CD14-positive monocyte (primary cell): ENCODE data around the gene TRIM3. TPM values are rescaled to one million over a fixed set of nuclear protein-coding genes. Genes with fewer than 3 reads are reported as not detected.

ENCODE experiments used
- DNase-seq, 3 donors: peaks; one replicate each; pipeline ENCODE4 v3.0.0-alpha.2; 2011 to 2022
- H2AFZ ChIP-seq: 2 replicates; pipeline ENCODE4 v1.6.0; 2012; ENCODE audit warnings: mild to moderate bottlenecking, low read depth, low read length, inconsistent platforms; ENCODE audit not compliant: insufficient read depth, poor library complexity, severe bottlenecking
- H3K27ac ChIP-seq, 2 donors: 1 replicate in 1 of 2; 2 replicates in 1 of 2; pipeline ENCODE4 v1.5.1; 2012 to 2013; ENCODE audit warnings: low read length in 2 of 2, control low read depth in 1 of 2, inconsistent platforms in 1 of 2, low read depth in 1 of 2, mild to moderate bottlenecking in 1 of 2
- H3K27me3 ChIP-seq, 2 donors: one replicate each; pipeline versions ENCODE4 v1.6.0 to v1.6.1; 2011 to 2013; ENCODE audit warnings: low read length in 2 of 2; ENCODE audit not compliant: control insufficient read depth in 2 of 2, insufficient read depth in 2 of 2
- H3K36me3 ChIP-seq, 2 donors: replicated peaks in 1 of 2; 1 replicate in 1 of 2; 2 replicates in 1 of 2; pipeline versions ENCODE4 v1.5.1 to v1.6.1; 2012 to 2013; ENCODE audit warnings: low read length in 2 of 2, control low read depth in 1 of 2, inconsistent platforms in 1 of 2, mild to moderate bottlenecking in 1 of 2; ENCODE audit not compliant: insufficient read depth in 2 of 2, control insufficient read depth in 1 of 2
- H3K4me1 ChIP-seq, 2 donors: 1 replicate in 1 of 2; 2 replicates in 1 of 2; pipeline versions ENCODE4 v1.5.1 to v1.6.1; 2012 to 2013; ENCODE audit warnings: low read length in 2 of 2, control low read depth in 1 of 2, inconsistent platforms in 1 of 2, mild to moderate bottlenecking in 1 of 2, moderate library complexity in 1 of 2; ENCODE audit not compliant: insufficient read depth in 2 of 2, control insufficient read depth in 1 of 2
- H3K4me2 ChIP-seq: replicated peaks from 2 replicates; pipeline ENCODE3; 2012; ENCODE audit warnings: low read length, moderate library complexity, mild to moderate bottlenecking; ENCODE audit not compliant: poor library complexity, severe bottlenecking; ENCODE audit errors: extremely low read depth
- H3K4me3 ChIP-seq, 3 experiments: fragments of 200-600 bp in 1 of 3; sonication (generic) in 1 of 3; replicated peaks in 1 of 3; 1 replicate in 2 of 3; 2 replicates in 1 of 3; pipeline ENCODE4 v1.5.1; 2011 to 2013; ENCODE audit warnings: low read length in 3 of 3, mild to moderate bottlenecking in 3 of 3, control low read depth in 2 of 3, low read depth in 2 of 3, inconsistent platforms in 1 of 3, moderate library complexity in 1 of 3
- H3K79me2 ChIP-seq: 2 replicates; pipeline ENCODE4 v1.6.0; 2012; ENCODE audit warnings: mild to moderate bottlenecking, control low read depth, inconsistent platforms, low read length, moderate library complexity; ENCODE audit not compliant: insufficient read depth
- H3K9ac ChIP-seq: 2 replicates; pipeline ENCODE4 v1.6.0; 2017; ENCODE audit warnings: low read length, mild to moderate bottlenecking; ENCODE audit not compliant: insufficient read depth, poor library complexity, severe bottlenecking
- H3K9me3 ChIP-seq, 2 donors: replicated peaks in 1 of 2; 1 replicate in 1 of 2; 2 replicates in 1 of 2; pipeline versions ENCODE4 v1.5.1 to v1.6.1; 2012 to 2013; ENCODE audit warnings: low read length in 2 of 2, control low read depth in 1 of 2; ENCODE audit not compliant: control insufficient read depth in 1 of 2, insufficient read depth in 1 of 2
- H4K20me1 ChIP-seq: 2 replicates; pipeline ENCODE4 v1.6.0; 2012; ENCODE audit warnings: mild to moderate bottlenecking, low read length, control low read depth, moderate library complexity; ENCODE audit not compliant: insufficient read depth
- H3K27ac Mint-ChIP-seq, 7 donors: one replicate each; pipeline ENCODE4 v1.8.0; 2020; ENCODE audit warnings: mild to moderate bottlenecking in 7 of 7, mixed read lengths in 7 of 7, moderate library complexity in 6 of 7, inconsistent platforms in 2 of 7
- H3K27me3 Mint-ChIP-seq, 3 donors: one replicate each; pipeline ENCODE4 v1.8.0; 2021 to 2022; ENCODE audit warnings: low read depth in 3 of 3, mild to moderate bottlenecking in 3 of 3, mixed read lengths in 3 of 3, moderate library complexity in 3 of 3, inconsistent platforms in 1 of 3
- H3K36me3 Mint-ChIP-seq, 2 donors: one replicate each; pipeline ENCODE4 v1.8.0; 2020; ENCODE audit warnings: mixed read lengths in 2 of 2, inconsistent platforms in 1 of 2, mild to moderate bottlenecking in 1 of 2
- H3K4me1 Mint-ChIP-seq: one replicate; pipeline ENCODE4 v1.8.0; 2020; ENCODE audit warnings: mild to moderate bottlenecking, mixed read lengths
- H3K4me3 Mint-ChIP-seq, 2 donors: one replicate each; pipeline ENCODE4 v1.8.0; 2020; ENCODE audit warnings: mild to moderate bottlenecking in 2 of 2, mixed read lengths in 2 of 2, moderate library complexity in 1 of 2
- H3K9me3 Mint-ChIP-seq, 7 donors: one replicate each; pipeline ENCODE4 v1.8.0; 2020 to 2022; ENCODE audit warnings: mixed read lengths in 7 of 7, mild to moderate bottlenecking in 6 of 7, moderate library complexity in 6 of 7, inconsistent platforms in 2 of 7
- CTCF ChIP-seq: fragments of 200-600 bp; IDR thresholded peaks from one replicate; pipeline ENCODE4 v1.8.0; 2022; ENCODE audit warnings: antibody characterized with exemption, mild to moderate bottlenecking
- WGBS: methylation state at CpG from one replicate; pipeline ENCODE4 v1.1.5; 2013; ENCODE audit warnings: missing lambda C conversion rate; ENCODE audit not compliant: insufficient coverage; 5-methylcytosine and 5-hydroxymethylcytosine counted together
- intact Hi-C, 2 donors: fragments of 100-400 bp; cut with micrococcal nuclease; formaldehyde crosslinking; loops; one replicate each; pipeline versions ENCODE4 v1.15.0 to v1.15.1; 2023
- polyA plus RNA-seq, 3 donors: library from polyadenylated mRNA; depleted of rRNA in 1 of 3; unstranded in 2 of 3; stranded (reverse) in 1 of 3; fragments of 300-500 nt in 2 of 3; fragments of >200 nt in 1 of 3; fragmentation: Illumina TruSeq in 2 of 3; gene quantifications; 1 replicate in 2 of 3; 2 replicates in 1 of 3; pipeline ENCODE4 v1.2.3, GENCODE V29; 2012 to 2021

Gene TRIM3
- polyA plus RNA-seq, 3 donors: 1.7 to 36.2 (median 3.3) TPM

DNA sequence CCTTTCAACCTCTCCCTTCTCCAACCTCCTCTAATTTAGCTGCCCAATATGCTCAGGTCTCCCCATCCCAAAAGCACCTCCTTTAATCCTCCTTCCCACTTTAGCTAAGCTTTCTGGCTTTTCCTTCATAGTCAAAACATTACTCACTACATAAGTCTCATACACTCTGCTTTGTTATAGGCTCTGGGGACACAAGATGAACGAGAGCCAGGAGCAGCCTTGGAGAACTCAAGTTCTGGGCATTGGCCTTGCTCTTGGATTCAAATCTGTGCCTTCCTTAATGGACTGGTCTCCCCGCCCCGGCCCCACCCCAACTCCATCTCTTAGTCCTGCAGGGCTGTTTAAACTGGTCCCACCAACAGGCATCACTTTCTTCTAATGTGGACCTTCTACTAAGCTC is 21.5 kb downstream of the TRIM3 start:
- H3K27ac ChIP-seq: no peak overlapping the region
- no peak overlapping the region for H3K4me3 ChIP-seq
- 100% methylated on average over 3 of the region's 3 CpGs for WGBS
- H3K9me3 ChIP-seq: no peaks in the 10 kb centered on the region
- H4K20me1 ChIP-seq: no peaks in the 10 kb centered on the region
- H3K4me1 Mint-ChIP-seq: no peaks in the 10 kb centered on the region
- H3K4me3 Mint-ChIP-seq: no peak overlapping the region
- H3K4me1 ChIP-seq: no peaks in the 10 kb centered on the region
- peaks cover 46 to 47% of the 10 kb centered on the region in 2 donors for H3K36me3 Mint-ChIP-seq
- DNase-seq: no peak
- H3K9me3 Mint-ChIP-seq: no peaks in the 10 kb centered on the region
- TF ChIP-seq CTCF: no peak
- no peak overlapping the region for H3K27ac Mint-ChIP-seq
- peaks cover 0 to 2% (median 0%) of the 10 kb centered on the region in 3 donors for H3K27me3 Mint-ChIP-seq
- intact Hi-C loops: no loop called here
- H2AFZ ChIP-seq: no peak overlapping the region
- no peaks in the 10 kb centered on the region for H3K79me2 ChIP-seq
- H3K9ac ChIP-seq: no peak overlapping the region
- no peak overlapping the region for H3K4me2 ChIP-seq
- no peaks in the 10 kb centered on the region for H3K27me3 ChIP-seq
- peaks cover 77 to 87% of the 10 kb centered on the region in 2 donors for H3K36me3 ChIP-seq

GRCh38 chr11:6448574-6448973 is 25.2 kb downstream of the TRIM3 start:
- H3K36me3 ChIP-seq: peaks cover 46 to 52% of the 10 kb centered on the region in 2 donors
- no CpG with 5 or more reads among the region's 3 CpGs for WGBS
- no peak overlapping the region for H3K27ac Mint-ChIP-seq
- H4K20me1 ChIP-seq: no peaks in the 10 kb centered on the region
- DNase-seq: no peak
- no peaks in the 10 kb centered on the region for H3K9me3 ChIP-seq
- no peak overlapping the region for H3K27ac ChIP-seq
- no peak for TF ChIP-seq CTCF
- H3K36me3 Mint-ChIP-seq: peaks cover 12 to 13% of the 10 kb centered on the region in 2 donors
- H3K4me1 ChIP-seq: no peaks in the 10 kb centered on the region
- no peak overlapping the region for H3K4me3 ChIP-seq
- H2AFZ ChIP-seq: no peak overlapping the region
- no peak overlapping the region for H3K4me3 Mint-ChIP-seq
- H3K79me2 ChIP-seq: no peaks in the 10 kb centered on the region
- H3K9ac ChIP-seq: no peak overlapping the region
- no peaks in the 10 kb centered on the region for H3K4me1 Mint-ChIP-seq
- H3K9me3 Mint-ChIP-seq: no peaks in the 10 kb centered on the region
- peaks cover 0 to 3% (median 2%) of the 10 kb centered on the region in 3 donors for H3K27me3 Mint-ChIP-seq
- no peaks in the 10 kb centered on the region for H3K27me3 ChIP-seq
- intact Hi-C loops: loop anchor here in 1 of 2 donors (10.0 kb wide), 1 partner anchor 56 kb away; no protein-coding TSS in a partner anchor
- no peak overlapping the region for H3K4me2 ChIP-seq
